ENCODE measurements around the gene CD36.

The CD36 gene

DNA sequence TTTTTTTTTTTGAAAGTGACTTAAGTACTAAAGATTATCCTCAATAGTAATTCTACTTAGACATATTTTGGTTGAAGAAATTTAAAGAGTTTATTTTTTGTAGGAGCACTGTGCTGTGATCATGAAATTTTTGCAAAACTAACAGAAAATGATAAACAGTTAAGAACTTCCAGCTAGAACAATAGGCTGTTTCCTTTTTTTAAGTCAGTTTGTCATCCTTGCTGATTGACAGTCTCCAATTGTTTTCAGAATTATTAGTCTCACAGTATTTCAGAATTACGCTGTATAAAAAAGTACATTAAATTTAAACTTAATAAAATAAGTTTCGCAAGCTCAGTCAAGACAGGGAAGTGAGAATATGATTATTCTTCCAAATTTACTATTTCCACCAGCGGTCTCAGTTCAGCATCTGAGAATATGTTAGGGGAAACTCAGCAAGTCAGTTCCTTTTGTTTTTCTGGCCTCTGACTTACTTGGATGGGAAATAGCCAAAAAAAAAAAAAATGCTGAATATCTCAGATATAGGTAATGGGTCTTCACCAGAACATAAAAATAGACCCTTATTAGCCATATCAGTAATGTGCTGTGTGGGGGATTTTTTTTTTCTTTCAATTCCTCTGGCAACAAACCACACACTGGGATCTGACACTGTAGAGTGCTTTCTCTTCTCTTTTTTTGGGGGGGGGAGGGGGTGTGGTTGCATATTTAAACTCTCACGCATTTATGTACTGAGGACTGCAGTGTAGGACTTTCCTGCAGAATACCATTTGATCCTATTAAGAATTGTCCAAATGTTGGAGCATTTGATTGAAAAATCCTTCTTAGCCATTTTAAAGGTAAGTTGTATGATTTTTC is at the start of gene CD36:
Gene CD36, plus strand, starts transcription at position 732 of the 855 bp plus-strand sequence. CDS start 8,099 bp downstream, outside the sequence.
- DNase-seq: no peak

DNA sequence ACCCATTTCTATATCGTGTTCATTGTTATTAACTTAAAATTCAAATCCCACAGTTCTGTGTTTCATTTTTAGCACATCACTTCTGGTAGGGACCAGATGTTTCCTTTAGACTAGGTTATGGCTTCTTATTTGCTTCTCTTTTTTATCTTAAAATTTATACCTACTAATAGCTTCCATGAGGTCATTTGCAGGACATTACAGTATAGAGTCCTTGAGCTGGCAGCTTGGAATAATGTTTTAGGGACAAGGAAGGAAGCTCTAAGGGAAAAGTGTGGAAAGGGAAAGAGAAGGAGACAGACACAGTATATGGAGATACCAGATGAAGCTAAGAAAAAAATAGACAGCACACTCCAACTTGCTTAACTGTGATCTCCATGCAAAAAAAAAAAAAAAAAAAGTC is 48.8 kb upstream of the CD36 start:
- DNase-seq: no peak

DNA sequence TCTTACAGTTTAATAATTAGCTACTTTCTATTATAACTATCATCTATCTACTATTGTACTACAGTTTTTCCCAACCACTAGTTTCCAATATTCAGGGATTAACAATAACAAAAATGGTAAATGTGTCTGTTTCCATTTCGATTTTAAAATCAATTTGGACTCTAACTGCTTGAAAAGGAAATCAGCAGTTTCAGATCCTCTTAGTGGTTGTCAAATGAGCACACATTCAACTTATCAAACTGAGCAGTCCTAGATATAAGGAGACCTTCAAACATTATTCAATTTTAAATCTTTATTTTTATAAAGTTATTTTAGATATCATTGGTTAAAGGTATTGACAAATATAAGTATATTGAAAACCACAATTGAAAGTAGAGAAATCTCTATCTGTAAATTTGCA is 46.8 kb upstream of the CD36 start:
- DNase-seq: no peak

DNA sequence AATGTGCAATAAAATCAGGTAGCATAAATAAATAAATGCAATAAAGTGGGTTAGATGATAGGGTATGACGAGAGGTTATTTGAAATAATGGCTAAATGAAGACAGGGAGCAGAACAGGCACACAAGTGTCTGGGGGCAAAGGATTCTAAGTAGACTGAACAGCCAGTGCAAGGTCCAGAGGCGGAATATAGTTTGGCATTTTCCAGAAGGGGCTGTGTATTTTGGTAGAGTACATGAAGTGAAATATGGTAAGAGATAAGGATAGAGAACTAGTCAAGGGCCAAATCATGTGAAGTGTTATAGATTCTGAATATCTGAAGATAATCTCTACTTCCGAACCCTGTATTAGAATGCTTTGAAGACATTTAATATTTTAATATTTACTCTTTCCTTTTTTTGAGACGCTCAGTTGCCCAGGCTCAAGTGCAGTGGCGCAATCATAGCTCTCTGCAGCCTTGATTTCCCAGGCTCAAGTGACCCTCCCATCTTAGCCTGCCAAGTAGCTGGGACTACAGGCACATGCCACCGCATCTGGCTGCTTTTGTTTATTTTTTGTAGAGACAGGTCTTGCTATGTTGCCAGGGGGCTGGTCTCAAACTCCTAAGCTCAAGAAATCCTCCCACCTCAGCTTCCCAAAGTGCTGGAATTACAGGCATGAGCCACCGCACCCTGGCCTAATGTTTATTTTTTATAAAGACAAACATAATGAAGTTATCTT is 44.4 kb upstream of the CD36 start:
- DNase-seq: no peak

DNA sequence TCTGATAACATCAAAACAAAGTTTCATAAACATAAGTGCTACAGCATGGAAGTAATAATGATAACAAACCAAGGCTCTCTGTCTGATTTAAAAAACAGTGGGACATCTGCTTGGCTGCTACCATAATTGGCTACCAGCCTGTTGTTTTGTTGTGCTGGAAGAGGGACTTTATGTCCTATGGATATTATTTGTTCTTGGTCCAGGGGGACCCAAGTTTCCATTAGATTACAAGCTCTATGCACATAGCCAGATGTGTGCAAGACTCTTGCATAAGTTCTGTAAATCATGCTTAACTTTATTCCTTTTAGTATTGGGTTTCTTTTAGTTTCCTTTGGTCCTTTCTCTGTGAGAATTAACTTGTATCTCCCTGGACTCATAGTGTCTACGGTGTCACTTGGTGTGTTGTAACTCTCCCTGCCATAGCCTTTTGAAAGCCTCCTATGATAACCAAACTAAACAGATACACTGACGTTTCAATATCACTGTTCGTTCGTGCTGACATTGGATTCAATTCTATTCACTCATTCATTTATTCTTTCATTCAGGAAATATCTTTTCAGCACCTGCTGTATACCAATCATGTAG is 41.4 kb upstream of the CD36 start:
- DNase-seq: no peak

DNA sequence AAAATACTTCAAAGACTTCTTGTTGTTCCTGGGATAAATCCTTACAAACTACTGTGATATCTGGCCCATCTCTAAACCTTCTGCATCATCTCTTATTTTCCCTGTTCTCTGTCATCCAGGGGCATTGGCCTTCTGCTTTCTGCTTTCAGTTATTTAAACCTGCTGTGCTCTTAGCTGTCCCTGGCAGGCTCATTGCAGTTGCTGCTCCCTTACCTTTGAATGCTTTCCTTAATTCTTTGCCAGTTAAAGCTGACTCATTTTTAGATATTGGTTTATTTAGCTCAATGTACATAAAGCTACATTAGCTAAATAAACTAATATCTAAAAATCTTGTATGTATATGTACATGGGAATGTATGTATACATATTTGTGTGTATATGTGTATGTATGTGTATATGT is 40.6 kb upstream of the CD36 start:
- DNase-seq: no peak

DNA sequence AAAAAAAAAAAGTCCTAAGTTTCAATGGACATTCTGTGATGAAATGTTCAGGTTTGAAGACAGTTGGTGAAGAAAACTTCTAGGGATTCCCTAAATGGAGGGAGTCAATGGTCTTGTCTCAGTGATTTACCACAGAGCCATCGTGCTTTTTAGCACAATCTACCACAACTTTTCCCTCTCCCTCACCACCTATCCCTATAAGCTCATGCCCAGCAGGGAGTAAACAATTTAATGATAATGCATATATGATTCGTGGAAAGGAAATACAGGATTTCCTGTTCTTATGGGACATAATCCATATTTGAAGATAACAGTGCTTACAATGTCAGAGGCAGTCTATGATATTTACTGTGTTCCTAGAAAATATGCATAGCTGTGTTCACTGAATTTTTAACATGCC is 38.4 kb upstream of the CD36 start:
- DNase-seq: no peak

DNA sequence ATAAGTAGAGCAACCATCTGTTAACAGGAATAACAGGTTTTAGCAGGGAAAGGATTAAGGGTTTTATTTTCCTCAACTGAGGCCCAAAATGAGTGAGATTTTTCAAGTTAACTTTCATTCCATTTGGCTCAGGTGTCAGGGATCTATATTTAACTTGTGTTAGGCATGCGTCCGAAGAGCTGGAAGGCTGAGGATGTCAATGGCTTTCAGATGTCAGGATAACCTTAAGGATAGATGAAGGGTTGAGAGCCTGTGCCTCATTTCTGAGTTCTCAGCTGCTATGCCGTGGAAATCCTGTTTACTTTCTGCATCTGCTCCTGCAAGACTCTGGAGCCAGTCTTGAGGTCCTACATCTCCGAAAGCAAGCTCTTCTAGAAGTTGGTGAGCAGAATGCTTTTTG is 36.4 kb upstream of the CD36 start:
- no peak for DNase-seq

DNA sequence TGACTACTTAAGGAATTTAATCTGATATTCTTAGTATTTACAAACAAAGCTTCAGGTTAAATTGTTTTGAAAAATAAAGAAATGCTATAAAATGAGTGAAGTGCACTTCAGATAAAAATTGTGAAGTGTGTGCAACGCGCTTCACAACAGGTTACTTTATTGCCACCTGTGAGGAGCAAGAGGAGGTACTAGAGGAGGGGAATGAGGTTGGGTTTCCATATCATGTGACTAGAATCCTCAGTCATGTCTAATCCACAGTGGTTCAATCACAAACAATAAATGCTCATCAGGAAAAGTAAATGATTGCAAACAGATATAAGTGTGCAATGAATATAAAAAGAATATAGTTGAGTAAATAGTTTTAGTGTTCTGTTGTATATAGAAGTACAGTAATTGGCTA is 34.5 kb upstream of the CD36 start:
- DNase-seq: no peak

DNA sequence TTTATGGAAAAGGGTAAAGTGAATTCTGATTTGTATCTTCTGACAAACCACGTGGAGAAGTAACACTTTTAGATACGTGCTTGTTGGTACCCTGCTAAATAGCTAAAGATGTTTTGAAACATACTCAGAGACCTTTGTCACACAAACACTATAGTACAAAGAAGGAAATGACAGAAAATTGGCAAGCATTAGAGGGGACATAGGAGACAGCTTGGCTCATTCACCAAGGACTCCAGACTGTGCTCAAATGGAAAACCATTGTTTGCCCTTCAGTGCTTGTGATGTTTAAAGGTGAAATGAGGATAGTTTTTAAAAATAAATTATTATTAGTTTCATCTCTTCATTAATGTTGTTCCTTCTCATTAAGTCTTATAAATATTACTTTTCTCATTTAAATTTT is 34.0 kb upstream of the CD36 start:
- no peak for DNase-seq

DNA sequence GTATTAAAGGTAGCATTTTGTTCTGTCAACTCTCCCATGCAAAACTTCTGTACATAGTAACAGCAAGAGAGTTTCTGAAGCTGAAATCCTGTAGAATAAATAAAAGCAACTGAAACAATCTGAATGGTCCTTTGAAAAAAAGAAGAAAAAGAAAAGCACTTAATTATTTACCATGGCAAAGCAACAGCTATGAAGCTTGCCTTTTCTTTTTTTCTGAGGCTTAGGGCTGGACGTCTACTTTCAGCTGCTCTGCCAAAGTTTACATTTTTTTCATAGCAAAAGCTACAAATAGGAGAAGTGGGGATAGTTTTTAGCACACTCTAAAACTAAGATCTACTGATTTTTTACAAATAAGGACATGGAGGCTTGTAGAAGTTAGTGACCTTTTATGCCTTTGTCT is 31.3 kb upstream of the CD36 start:
- no peak for DNase-seq

DNA sequence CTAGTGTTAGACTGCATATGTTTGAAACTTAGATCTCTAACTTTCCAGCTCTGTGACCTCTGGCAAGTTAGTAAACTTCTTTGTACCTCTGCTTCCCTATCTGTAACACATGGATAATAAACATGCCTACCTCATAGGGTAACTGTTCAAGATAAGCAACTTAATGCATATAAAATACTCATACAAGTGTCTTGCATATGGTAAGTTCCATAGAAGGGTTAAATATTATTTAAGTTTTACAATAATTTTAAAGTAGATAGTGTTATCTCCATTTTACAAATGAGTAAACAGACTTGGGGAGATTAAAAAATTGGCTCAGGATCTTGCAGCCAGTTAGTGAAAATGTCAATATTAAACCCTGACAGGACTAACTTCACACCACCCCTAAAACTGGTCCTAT is 30.1 kb upstream of the CD36 start:
- no peak for DNase-seq

DNA sequence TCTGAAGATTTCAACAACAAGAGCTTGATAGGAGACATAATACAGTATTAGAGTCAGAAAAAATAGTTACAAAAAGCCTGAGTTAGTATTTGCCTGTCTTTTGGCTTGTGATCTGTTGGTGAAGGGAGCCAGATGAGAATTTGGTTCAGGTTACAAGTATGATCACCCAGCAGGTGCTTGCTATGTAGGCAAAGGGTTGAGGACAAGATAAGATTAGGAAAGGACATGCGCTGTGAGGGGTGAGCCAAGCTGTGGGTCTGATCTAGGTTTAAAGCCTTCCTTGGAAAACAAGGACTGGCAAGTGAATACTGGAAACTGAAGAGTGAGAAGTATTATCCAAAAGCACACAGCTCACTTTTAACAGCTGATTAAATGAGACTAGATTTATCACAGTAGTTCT is 28.7 kb upstream of the CD36 start:
- DNase-seq: no peak

DNA sequence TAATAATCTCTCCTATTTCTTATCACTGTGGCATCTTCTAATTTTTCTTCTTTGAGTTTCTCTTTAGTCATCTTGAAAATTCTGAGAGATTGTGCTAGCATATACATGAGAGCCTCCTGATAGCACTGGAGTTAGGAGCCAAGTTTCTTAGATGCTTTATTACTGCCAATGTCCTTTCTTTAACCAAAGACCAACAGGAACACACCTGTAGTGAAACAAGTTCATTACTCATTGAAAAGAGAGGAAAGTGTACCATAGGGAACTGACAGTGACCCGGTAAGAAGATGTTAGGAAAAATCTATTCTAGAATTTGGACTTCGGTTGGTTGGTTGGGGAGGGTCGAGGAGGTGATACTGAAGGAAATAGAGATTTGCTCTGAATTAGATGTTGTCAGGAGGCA is 27.1 kb upstream of the CD36 start:
- DNase-seq: no peak

DNA sequence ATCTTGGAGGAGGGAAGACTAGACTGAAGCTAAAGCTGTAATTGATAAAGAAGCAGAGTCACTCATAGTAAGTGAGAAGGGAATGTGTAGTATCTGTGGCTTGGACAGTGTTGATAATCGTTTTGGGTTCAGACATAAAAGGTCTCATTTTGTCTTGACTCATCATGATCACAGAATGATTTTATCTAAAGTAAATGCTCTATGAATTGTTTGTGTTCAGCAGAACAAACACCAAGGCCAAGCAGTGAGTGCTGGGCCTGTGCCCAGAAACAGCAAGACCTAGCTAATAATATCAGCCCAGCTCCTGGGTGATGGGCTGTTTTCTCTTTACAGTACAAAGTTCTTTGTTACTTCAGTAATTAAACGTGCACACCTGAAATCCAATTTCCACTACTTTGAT is 26.7 kb upstream of the CD36 start:
- DNase-seq: no peak

DNA sequence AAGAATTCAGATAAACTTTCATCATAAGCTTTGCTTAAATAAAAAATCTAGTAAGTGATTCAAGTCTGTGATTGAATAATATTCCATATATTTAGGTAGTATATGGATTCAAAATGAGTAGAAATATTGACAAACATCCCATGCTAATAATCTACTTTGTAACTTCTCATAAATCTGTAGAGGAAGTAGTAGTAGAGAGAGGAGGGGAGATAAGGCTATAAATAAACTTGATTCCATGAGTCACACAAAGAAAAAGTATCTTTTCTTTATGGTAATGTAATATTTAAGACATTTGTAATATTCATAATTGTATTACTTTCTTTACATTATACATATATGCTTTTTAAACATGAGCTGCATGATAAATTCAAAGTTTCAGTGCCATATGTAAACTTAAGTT is 25.6 kb upstream of the CD36 start:
- no peak for DNase-seq

DNA sequence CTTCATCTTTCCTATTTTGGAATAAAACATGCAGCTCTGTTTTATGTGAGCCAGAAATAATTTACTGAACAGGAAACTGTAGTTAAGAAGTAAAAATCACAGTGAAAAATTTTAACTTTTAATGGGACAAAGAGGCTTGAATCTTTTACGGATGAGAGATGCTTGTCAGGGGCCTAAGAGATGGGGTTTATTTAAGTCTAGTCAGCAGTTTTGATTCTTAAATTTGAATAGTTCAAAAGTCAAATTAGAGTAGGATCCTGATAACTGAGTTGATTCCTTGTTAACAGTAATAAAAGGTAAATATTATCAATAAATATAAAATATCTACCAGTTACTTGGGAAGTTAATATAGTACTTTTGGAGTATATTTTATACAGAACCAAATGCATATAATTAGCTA is 24.9 kb upstream of the CD36 start:
- DNase-seq: no peak

DNA sequence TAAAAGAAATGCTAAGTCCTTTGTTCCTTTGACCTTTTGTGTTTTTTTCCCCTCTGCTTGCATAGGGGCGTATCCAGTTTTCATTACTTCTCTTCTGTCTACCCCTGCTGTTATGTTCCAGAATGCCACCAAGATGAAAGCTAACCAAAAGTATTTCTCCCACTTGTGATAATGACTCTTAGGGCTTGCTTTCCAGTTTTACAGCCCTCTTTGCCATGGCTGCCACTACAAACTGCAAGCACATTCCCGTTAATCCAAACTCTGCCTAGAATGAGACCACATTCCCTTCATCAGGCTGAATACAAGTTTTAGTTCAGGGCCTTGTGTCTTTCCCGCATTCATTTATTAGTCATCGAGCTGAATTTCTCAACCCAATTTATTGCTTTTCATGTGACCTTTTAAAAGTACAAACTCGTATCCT is 23.6 kb upstream of the CD36 start:
- DNase-seq: no peak

DNA sequence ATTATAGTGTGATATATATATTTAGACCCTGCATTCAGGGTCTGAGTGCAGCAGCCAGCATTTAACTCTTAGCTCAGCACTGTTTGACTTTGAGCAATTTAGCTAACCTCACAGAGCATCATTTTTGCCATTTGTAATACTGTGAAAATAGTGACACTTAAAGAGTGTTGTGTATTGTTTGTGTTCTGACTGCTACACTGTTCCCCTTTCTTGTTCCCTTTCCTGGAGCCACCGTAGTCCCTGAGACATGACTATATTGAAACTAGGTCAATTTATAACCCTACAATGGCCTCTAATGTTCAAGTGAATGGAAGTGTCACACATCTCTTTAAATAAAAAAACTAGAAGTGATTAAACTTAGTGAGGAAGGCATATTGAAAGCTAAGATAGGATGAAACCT is 20.3 kb upstream of the CD36 start:
- DNase-seq: no peak

DNA sequence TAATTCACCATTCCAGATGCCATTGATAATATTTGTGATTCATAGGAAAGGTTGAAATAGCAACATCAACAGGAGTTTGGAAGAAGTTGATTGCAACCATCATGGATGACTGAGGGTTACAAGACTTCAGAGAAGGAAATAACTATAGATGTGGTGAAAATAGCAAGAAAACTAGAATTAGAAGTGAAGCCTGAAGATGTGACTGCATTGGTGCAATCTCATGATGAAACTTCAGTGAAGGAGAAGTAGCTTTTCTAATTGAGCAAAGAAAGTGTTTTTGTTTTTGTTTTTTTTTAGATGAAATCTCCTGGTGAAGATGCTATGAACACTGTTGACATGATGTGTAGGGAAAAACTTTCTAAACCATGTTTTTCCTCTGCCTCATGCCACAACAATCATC is 18.7 kb upstream of the CD36 start:
- DNase-seq: no peak

DNA sequence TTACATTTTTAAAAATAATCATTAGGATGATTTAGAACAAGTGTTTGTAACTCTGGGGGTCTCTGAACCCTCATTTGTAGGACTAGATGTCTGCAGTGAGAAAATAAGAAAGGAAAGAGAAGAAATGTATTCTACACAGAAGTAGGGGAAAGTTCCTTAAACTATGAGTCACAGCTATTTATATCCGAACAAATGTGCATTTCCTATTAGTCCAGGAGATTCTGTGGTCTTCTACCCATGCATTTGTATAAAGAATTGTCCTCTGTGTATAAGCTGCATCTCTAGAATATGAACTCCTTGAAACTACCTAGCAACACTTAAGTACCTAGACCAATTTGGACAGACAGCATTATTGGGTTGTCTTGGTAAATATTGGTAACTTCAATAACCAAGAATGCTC is 15.9 kb upstream of the CD36 start:
- no peak for DNase-seq

DNA sequence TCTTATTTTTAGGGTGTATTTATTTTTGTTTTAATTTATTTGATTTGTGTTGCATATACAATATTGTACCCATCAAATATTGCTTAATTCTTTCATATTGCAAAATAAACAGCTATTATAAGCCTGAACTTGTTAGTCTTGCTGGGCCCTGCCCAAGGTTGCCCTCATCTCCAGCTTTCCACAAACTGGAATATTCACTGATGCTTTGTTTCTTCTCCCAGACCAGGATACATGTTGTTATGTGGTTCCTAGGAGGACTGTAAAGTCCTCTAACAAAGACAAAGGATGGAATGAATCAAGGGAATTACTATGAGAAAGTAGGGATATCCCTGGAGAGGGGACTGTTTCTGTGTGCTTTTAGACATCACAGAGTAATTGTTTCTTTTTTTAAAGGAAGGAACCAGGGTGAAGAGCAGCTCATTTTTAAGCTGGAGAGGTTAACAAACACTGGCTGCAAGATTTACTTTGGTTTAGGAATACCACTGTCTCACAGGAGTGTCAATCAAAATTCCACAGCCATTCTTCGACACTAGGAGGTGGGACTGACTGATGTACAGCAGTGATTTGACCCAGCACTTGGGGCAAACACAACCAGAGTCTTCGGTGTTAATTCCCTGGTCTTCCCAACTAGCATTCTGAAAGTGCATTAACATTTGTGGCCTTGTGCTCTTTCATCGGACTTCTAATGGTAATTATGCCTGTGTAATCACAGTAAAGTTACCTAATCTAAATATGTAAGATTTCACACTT is 14.8 kb upstream of the CD36 start:
- DNase-seq: no peak

DNA sequence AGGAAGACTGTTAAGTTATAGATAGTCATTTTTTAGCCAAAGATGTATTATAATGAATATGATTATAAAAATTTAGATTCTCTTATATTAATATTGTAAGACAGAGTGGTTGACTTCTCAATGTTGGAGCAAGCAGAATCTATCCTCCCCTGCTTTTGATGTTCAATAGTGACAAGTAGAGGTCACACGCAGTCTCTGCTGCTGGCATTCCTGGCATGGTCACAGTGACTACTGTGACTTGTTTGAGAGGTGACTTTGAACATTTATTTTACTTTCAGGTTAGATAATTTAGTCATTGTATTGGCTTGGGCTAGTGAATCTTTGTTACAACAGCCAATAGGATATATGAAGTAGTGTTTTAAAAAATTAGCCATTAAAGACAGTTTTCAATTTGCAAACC is 13.7 kb upstream of the CD36 start:
- no peak for DNase-seq

DNA sequence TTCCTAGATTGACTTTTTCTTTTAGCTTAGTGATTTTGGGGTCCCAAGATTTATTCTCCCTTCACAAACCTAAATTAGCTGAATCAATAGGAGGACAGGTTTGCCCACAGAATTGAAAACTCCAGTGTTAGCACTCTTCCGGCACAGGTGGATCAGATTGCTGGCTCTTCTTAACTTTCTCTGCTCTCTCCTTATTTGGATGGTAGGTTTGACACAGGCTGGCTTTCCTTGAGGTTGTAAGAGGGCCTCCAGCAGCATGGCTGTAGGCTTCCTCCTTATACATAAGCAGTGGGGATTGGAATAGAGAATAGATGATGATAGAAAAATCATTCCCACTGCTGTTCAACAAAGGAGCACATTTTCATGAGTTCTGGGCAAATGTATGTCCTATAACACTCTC is 9.4 kb upstream of the CD36 start:
- no peak for DNase-seq
